ENCODE measurements around the gene RD3L. TPM values are rescaled to one million over a fixed set of nuclear protein-coding genes. Genes with fewer than 3 reads are reported as not detected.

RD3L gene
- total RNA-seq, 1 donor from 2014 or later, result not detected

DNA sequence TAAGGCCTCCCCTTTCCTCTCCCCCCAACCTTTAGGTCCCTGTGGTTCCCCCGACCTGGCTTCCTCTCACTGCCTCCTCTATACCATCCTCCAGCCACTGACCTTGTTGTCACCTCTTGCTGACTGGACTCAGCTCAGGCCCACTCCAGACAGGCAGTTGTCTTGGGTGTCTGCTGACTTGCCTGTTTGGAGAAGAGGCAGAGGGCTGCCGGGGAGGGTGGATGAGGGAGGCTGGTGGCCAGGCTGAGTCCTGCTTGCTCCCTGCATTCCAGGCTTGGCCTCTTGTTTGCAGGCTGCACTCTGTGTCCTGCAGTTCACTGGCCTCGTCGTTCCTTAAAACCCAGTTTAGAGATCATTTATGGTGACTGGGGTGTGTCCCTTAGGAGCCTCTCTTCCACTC lies 31.0 kb upstream of the RD3L start:
- no peak for DNase-seq (ENCODE audit: low read depth)
- no peak overlapping the region for H3K4me3 ChIP-seq (ENCODE audit: low read depth, low read length)
- TF ChIP-seq, protein P1, sequence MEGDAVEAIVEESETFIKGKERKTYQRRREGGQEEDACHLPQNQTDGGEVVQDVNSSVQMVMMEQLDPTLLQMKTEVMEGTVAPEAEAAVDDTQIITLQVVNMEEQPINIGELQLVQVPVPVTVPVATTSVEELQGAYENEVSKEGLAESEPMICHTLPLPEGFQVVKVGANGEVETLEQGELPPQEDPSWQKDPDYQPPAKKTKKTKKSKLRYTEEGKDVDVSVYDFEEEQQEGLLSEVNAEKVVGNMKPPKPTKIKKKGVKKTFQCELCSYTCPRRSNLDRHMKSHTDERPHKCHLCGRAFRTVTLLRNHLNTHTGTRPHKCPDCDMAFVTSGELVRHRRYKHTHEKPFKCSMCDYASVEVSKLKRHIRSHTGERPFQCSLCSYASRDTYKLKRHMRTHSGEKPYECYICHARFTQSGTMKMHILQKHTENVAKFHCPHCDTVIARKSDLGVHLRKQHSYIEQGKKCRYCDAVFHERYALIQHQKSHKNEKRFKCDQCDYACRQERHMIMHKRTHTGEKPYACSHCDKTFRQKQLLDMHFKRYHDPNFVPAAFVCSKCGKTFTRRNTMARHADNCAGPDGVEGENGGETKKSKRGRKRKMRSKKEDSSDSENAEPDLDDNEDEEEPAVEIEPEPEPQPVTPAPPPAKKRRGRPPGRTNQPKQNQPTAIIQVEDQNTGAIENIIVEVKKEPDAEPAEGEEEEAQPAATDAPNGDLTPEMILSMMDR (conservative IDR thresholded peaks at IDR 0.05; ENCODE audit: low read depth, low read length), result no peak

DNA sequence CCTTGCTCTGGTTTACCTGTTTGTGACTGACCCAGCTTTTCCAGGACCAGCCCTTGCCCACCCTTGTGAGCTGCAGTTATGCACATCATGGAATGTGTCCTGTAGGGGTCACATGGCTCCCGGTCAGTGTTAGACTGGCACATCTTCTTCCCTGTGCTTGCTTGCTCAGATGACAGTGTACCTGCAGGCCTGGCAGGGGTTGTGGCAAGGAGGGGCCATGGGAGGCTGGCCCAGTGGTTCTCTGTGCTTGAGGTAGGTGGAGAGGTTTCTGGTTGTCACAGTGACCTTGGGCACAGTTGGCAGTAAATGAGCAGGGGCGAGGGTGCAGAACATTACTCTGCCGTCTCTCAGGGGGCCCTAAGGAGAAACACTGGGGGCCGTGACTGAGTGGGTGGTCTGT lies 27.6 kb upstream of the RD3L start:
- TF ChIP-seq, protein P1 (conservative IDR thresholded peaks at IDR 0.05; ENCODE audit: low read depth, low read length), result no peak
- DNase-seq (ENCODE audit: low read depth), result no peak
- H3K4me3 ChIP-seq (ENCODE audit: low read depth, low read length), result no peak overlapping the region

DNA sequence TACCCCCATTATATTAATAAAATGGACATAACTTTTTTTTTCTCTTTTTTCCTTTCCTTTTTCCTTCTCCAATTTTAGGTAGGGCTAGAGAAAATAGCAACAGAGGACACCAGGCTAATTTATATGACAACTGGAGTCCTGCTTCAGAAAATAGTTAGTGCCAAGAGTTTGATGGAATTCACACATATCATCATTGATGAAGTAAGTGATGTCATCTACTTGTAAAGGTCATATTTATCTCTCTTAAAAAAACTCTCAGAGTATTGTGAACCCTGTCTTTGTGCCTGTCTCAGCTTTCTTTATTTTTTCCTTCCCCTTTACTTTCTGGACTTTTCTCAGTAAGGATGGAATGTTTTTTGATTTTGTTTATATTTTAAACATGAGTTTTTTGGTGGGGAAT lies 24.3 kb upstream of the RD3L start:
- TF ChIP-seq, protein P1 (conservative IDR thresholded peaks at IDR 0.05; ENCODE audit: low read depth, low read length), result no peak
- no peak overlapping the region for H3K4me3 ChIP-seq (ENCODE audit: low read depth, low read length)
- DNase-seq (ENCODE audit: low read depth), result no peak

DNA sequence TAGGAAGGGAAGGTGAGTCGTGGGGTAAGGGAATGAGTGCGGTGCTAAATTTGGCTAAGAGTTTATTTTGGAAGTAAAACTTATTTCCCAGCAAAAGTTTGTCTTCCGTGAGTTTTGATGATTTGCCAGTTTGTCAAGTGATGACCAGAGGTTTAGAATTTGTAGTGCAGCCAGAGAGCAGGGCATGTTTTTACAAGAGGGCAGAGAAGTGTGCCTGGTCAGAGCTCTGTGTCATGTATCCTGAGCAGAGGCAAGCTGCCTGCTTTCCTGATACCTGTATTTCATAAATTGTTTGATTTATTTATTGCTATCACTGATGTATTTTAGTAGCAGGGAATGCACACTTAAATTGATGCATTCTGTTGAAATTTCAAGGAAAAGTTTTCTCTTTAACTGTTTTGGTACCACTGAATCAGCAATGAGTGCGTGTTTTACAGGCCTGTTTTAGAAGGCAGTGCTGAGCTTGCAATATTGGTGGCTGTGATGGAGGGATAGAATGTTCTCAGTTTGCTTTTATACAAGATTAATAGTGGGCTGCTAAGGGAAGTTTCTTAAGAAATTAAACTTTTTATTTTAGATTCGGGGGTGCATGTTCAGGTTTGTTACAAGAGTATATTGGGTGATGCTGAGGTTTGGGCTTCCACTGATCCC lies 19.7 kb upstream of the RD3L start:
- TF ChIP-seq, protein P1 (conservative IDR thresholded peaks at IDR 0.05; ENCODE audit: low read depth, low read length), result no peak
- no peak for DNase-seq (ENCODE audit: low read depth)
- H3K4me3 ChIP-seq (ENCODE audit: low read depth, low read length), result no peak overlapping the region

DNA sequence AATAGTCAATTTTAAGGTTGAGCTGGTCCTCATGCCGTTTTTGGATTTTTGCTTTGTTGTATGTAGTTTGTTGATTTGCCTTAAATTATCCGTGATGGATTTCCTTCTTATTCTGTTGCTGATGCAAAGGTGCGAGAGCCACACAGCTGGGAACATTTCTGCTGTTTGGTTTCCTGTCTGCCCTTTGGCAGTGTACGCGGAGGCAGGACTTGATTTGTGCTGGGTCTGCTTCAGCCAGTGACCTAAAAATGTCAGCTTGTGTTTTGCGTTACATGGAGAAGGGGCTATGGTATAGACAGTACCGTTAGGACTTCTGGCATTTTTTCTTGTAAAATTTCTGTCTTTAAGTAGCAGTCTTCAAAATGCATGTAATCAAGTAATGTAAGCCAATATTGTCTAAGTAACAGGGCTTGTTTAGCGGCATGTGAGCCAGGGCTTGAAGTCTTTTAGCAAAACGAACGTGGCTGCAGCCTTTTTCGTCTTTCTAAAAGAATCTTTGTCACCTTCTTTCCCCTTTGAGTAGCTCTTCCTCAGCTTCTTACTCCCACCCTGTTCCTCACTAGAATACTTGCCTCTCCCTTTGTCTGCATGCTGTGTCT lies 18.2 kb upstream of the RD3L start:
- TF ChIP-seq, protein P1 (conservative IDR thresholded peaks at IDR 0.05; ENCODE audit: low read depth, low read length), result no peak
- no peak for DNase-seq (ENCODE audit: low read depth)
- no peak overlapping the region for H3K4me3 ChIP-seq (ENCODE audit: low read depth, low read length)

DNA sequence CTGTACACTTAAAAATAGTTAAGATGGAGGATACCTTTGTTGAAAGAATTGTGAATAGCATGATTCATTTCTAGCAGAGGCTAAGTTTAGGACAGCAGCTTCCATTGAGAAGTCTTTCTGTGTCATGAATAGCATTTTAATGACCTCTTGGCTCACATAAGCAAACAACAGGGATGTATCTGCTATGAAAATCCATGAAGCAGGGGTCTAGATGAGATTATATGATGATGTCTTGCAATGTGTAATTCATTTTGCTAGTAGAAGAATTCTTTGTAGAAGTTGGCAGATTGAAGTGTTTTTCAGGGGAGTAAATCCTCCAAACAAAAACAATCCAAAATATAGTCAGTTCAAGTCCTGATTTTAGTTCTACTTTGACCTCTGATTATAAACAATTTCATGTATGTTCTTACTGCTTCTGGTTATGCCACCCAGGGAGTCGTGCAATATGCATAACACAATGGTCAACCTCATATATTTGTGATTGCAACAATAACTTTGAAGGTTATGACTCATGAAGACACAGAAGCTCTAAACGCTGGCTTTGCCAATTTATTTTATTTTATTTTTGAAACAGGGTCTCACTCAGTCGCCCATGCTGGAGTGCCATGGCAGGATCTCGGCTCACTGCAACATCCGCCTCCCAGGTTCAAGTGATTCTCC lies 6.9 kb upstream of the RD3L start:
- no peak overlapping the region for H3K4me3 ChIP-seq (ENCODE audit: low read depth, low read length)
- TF ChIP-seq, protein P1 (conservative IDR thresholded peaks at IDR 0.05; ENCODE audit: low read depth, low read length), result no peak
- no peak for DNase-seq (ENCODE audit: low read depth)

All from epithelial cell of proximal tubule (primary cell).